ENCODE measurements around the gene SLC26A1. TPM values are rescaled to one million over a fixed set of nuclear protein-coding genes. Genes with fewer than 3 reads are reported as not detected.

SLC26A1 gene
- total RNA-seq, 1 experiment from 2014 or later = 0.22 TPM

- H2AFZ ChIP-seq (ENCODE audit: low read depth, low read length, poor library complexity, severe bottlenecking) = no peak overlapping the region
- no peaks in the 10 kb centered on the region for H3K27me3 ChIP-seq (ENCODE audit: insufficient read depth, low read length)
- intact Hi-C loops (cut with micrococcal nuclease) = no loop called here
- no peaks in the 10 kb centered on the region for H4K20me1 ChIP-seq (ENCODE audit: insufficient read depth)
- no TSS peak for BruUV-seq (replicated peaks)
- TF ChIP-seq SRF (IDR thresholded peaks at IDR 0.05; ENCODE audit: low read depth) = no peak
- peak; percentile 33 for TF ChIP-seq POLR2AphosphoS5 (IDR thresholded peaks at IDR 0.05; ENCODE audit: low read depth, low read length)
- TF ChIP-seq, protein P1, sequence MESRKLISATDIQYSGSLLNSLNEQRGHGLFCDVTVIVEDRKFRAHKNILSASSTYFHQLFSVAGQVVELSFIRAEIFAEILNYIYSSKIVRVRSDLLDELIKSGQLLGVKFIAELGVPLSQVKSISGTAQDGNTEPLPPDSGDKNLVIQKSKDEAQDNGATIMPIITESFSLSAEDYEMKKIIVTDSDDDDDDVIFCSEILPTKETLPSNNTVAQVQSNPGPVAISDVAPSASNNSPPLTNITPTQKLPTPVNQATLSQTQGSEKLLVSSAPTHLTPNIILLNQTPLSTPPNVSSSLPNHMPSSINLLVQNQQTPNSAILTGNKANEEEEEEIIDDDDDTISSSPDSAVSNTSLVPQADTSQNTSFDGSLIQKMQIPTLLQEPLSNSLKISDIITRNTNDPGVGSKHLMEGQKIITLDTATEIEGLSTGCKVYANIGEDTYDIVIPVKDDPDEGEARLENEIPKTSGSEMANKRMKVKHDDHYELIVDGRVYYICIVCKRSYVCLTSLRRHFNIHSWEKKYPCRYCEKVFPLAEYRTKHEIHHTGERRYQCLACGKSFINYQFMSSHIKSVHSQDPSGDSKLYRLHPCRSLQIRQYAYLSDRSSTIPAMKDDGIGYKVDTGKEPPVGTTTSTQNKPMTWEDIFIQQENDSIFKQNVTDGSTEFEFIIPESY (IDR thresholded peaks at IDR 0.05; ENCODE audit: extremely low read depth, insufficient replicate concordance, low read length) = no peak
- TF ChIP-seq YY1 (IDR thresholded peaks at IDR 0.05; ENCODE audit: extremely low read depth, insufficient replicate concordance, low read depth, low read length) = peak; percentile 52
- TF ChIP-seq, protein P2, sequence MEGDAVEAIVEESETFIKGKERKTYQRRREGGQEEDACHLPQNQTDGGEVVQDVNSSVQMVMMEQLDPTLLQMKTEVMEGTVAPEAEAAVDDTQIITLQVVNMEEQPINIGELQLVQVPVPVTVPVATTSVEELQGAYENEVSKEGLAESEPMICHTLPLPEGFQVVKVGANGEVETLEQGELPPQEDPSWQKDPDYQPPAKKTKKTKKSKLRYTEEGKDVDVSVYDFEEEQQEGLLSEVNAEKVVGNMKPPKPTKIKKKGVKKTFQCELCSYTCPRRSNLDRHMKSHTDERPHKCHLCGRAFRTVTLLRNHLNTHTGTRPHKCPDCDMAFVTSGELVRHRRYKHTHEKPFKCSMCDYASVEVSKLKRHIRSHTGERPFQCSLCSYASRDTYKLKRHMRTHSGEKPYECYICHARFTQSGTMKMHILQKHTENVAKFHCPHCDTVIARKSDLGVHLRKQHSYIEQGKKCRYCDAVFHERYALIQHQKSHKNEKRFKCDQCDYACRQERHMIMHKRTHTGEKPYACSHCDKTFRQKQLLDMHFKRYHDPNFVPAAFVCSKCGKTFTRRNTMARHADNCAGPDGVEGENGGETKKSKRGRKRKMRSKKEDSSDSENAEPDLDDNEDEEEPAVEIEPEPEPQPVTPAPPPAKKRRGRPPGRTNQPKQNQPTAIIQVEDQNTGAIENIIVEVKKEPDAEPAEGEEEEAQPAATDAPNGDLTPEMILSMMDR (IDR thresholded peaks at IDR 0.05 in 2 of 3, conservative IDR thresholded peaks at IDR 0.05 in 1 of 3; ENCODE audit: borderline replicate concordance in 1 of 3, insufficient read depth in 1 of 3, low read depth in 2 of 3, low read length in 2 of 3) = no peak
- no peak for TF ChIP-seq EZH2 (IDR thresholded peaks at IDR 0.05)
- no peaks in the 10 kb centered on the region for H3K36me3 ChIP-seq (ENCODE audit: control insufficient read depth in 1 of 2, insufficient read depth in 2 of 2, low read length in 2 of 2)
- peak overlapping the region; percentile 65 for H3K27ac ChIP-seq (ENCODE audit: low read depth, low read length)
- H3K9ac ChIP-seq (ENCODE audit: low read length) = peak overlapping the region; percentile 40
- H3K79me2 ChIP-seq (ENCODE audit: insufficient read depth, low read length) = no peaks in the 10 kb centered on the region
- ATAC-seq (peak; percentile 44), DNase-seq (ENCODE audit: low read depth, low spot score) (no peak)
- peaks cover 48 to 65% of the 10 kb centered on the region in 2 experiments for H3K4me1 ChIP-seq (ENCODE audit: control insufficient read depth in 1 of 2, insufficient read depth in 2 of 2, low read length in 2 of 2)
- no peak overlapping the region for H3K4me3 ChIP-seq (replicated peaks in 1 of 2; ENCODE audit: low read depth in 1 of 2, low read length in 2 of 2)
- H3K9me3 ChIP-seq (ENCODE audit: control insufficient read depth in 1 of 2, insufficient read depth in 1 of 2, low read depth in 1 of 2, low read length in 2 of 2) = no peaks in the 10 kb centered on the region
- peak overlapping the region; percentile 59 for H3K4me2 ChIP-seq (ENCODE audit: low read length)
- H3K9me2 ChIP-seq (ENCODE audit: insufficient read depth) = no peaks in the 10 kb centered on the region
- CTCF ChIA-PET = no interaction called here
- RAD21 ChIA-PET (ENCODE audit: low non-redundant PET in 1 of 2, low total read pairs in 2 of 2, uncharacterized antibody in 2 of 2, unreplicated experiment in 2 of 2) = no interaction called here
- POLR2A ChIA-PET = no interaction called here
These were observed 46.5 kb upstream of the SLC26A1 start for GRCh38 chr4:1039493-1040343.
